Kidney epithelial cell (primary cell): ENCODE measurements around the gene FGA. TPM values are rescaled to one million over a fixed set of nuclear protein-coding genes. Genes with fewer than 3 reads are reported as not detected.
"Not testable (repeated sequence)": the region's sequence is repeated elsewhere in the genome, so short reads cannot be mapped to it uniquely, and the experiment has no call there.

Experiments used
- DNase-seq: peaks from one replicate; pipeline ENCODE4 v3.0.0-alpha.2; 2010; ENCODE audit warnings: low read depth
- H3K27me3 ChIP-seq: 2 replicates; pipeline ENCODE4 v1.6.0; 2011; ENCODE audit warnings: low read length; ENCODE audit not compliant: control insufficient read depth, insufficient read depth
- H3K36me3 ChIP-seq: 2 replicates; pipeline ENCODE4 v1.5.1; 2011; ENCODE audit warnings: low read length; ENCODE audit not compliant: control insufficient read depth, insufficient read depth
- H3K4me3 ChIP-seq: 2 replicates; pipeline ENCODE4 v1.5.1; 2011; ENCODE audit warnings: low read depth, mild to moderate bottlenecking, control low read depth, low read length
- total RNA-seq: library from RNA; depleted of rRNA; stranded (reverse); fragments of >200 nt; gene quantifications from 2 replicates; pipeline ENCODE4 v1.2.3, GENCODE V29; 2015
- TF ChIP-seq, protein P1 (sequence below): IDR thresholded peaks from 2 replicates; pipeline ENCODE4 v1.5.1; 2011; ENCODE audit warnings: mild to moderate bottlenecking, moderate library complexity, low read length, control low read depth, inconsistent platforms; ENCODE audit not compliant: insufficient read depth, poor library complexity, severe bottlenecking

Gene FGA
- total RNA-seq, 1 donor from 2014 or later = not detected

DNA sequence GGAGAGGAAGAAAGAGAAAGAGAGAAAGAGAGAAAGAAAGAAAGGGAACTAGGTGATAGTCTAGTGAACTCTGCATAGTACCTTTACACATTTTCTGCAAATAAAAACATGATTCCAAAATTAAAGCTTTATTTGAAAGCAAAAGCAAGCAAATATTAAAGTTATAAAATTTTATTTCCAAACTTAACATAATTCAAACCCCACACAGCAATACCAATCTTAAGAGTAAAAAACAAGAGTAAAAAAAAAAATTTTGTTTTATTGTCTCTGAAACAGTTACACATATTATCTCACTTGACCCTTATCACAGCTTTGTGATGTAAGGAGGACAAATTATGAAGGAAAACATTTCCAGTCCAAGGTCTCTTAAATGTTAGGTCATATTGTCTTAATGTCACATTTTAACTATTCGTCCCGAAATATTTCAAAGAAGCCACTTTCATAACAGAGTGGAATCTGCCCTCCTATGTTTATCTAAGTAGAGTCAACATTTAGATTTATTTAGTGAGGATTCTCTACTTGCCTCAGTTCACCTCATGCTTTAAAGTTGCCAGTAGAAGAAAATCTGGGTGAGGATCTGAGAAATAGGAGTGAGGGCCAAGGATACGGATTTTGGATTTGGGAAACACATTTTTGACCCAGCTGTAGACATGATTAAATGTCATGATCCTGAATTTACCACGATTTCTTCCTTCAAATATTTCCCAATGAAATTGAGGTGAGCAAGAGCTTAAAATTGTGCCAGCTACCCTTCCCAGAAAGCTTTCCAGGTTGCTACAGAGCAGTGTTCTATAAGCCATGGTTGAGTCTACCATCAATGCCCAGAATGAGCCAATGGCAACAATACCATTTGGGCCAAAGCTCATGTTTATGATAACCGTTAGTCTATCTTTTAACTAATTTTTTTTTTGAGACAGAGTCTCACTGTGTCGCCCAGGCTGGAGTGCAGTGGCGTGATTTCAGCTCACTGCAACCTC, 7.5 kb upstream of the FGA start:
- TF ChIP-seq, protein P1, sequence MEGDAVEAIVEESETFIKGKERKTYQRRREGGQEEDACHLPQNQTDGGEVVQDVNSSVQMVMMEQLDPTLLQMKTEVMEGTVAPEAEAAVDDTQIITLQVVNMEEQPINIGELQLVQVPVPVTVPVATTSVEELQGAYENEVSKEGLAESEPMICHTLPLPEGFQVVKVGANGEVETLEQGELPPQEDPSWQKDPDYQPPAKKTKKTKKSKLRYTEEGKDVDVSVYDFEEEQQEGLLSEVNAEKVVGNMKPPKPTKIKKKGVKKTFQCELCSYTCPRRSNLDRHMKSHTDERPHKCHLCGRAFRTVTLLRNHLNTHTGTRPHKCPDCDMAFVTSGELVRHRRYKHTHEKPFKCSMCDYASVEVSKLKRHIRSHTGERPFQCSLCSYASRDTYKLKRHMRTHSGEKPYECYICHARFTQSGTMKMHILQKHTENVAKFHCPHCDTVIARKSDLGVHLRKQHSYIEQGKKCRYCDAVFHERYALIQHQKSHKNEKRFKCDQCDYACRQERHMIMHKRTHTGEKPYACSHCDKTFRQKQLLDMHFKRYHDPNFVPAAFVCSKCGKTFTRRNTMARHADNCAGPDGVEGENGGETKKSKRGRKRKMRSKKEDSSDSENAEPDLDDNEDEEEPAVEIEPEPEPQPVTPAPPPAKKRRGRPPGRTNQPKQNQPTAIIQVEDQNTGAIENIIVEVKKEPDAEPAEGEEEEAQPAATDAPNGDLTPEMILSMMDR = no peak
- no peaks in the 10 kb centered on the region for H3K36me3 ChIP-seq
- no peaks in the 10 kb centered on the region for H3K27me3 ChIP-seq
- no peak overlapping the region for H3K4me3 ChIP-seq
- DNase-seq = no peak

GRCh38 chr4:154597281-154597680, 6.7 kb upstream of the FGA start:
- H3K4me3 ChIP-seq, DNase-seq, H3K36me3 ChIP-seq, H3K27me3 ChIP-seq: not testable (repeated sequence)

DNA sequence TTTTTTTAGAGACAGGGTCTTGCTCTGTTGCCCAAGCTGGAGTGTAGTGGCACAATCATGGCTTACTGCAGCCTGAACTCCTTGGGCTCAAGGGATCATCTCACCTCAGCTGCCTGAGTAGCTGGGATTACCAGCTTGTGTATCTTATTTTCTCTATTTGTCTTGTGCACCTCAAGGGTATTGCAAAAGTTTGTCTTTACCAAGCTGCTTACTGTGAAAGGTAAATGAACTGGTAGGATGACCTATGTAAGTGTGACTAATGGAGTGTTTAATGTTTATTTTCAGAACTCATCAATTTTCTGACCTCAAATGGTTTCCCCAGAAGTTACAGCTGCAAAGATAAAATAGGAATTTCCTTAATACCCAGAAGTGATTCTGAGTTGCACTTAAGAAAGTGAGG, 5.3 kb upstream of the FGA start:
- Histone ChIP-seq H3K4me3 (no peak overlapping the region), H3K27me3 (no peaks in the 10 kb centered on the region), H3K36me3 (no peaks in the 10 kb centered on the region)
- DNase-seq = no peak
- TF ChIP-seq, protein P1 = no peak

- not testable (repeated sequence) for DNase-seq, H3K27me3 ChIP-seq, H3K4me3 ChIP-seq, H3K36me3 ChIP-seq
These were observed 3.8 kb upstream of the FGA start for GRCh38 chr4:154594343-154594742.

DNA sequence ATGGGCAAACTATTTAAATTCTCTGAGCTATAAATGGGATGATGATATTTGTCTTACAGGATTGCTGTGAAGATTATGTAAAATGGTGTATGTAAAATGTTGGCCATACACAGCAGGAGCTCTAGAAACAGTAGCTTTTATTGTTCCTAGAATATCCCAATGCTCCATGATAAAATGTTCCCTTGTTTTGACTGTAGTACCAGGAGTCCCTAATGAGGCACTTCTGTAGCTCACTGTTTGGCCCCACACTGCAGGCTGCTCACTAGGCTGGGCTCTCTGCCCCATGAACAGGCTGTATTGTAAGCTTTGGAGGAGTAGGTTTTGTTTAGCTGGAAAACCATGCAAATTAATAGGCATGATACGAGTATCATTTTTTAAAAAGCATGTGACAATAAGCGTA, 3.3 kb upstream of the FGA start:
- no peaks in the 10 kb centered on the region for H3K36me3 ChIP-seq
- H3K27me3 ChIP-seq = no peaks in the 10 kb centered on the region
- no peak overlapping the region for H3K4me3 ChIP-seq
- TF ChIP-seq, protein P1 = no peak
- no peak for DNase-seq

DNA sequence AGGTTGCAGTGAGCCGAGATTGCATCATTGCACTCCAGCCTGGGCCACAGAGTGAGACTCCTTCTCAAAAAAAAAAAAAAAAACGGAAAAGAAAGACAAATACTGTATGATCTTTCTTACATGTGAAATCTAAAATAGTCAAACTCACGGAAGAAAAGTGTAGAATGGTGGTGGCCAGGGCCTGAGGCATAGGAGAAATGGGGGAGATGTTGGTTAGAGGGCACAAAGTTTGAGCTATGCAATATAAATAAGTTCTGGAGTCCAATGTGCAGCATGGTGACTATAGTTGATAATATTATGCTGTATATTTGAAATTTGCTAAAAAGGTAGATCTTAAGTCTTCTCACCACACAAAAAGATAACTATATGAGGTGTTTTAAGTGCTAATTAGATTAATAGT, 1.3 kb upstream of the FGA start:
- H3K4me3 ChIP-seq = no peak overlapping the region
- DNase-seq = no peak
- no peaks in the 10 kb centered on the region for H3K27me3 ChIP-seq
- TF ChIP-seq, protein P1 = no peak
- H3K36me3 ChIP-seq = no peaks in the 10 kb centered on the region
